WTC11 (cell line): Measurements from ENCODE around the gene NDUFAF2. TPM values are rescaled to one million over a fixed set of nuclear protein-coding genes. Genes with fewer than 3 reads are reported as not detected.

ENCODE experiments used
- ATAC-seq: fragments of 200-7000 bp; cut with Tn5 transposase; 2 replicates; pipeline ENCODE4 v1.10.0; 2021; ENCODE audit warnings: mild to moderate bottlenecking, moderate library complexity
- CTCF ChIA-PET: fragments of 300-600 bp; sonication (Branson Sonifier 250); formaldehyde crosslinking; loops from one replicate; lab custom pipeline; 2021; ENCODE audit warnings: antibody characterized with exemption; lab: Charles Lee
- POLR2A ChIA-PET: fragments of 350-600 bp; sonication (Branson Sonifier 250); formaldehyde crosslinking; loops from one replicate; lab custom pipeline; 2021; ENCODE audit warnings: antibody characterized with exemption; lab: Charles Lee
- DNase-seq: peaks from one replicate; pipeline ENCODE4 v3.0.0; 2021; ENCODE audit warnings: low spot score
- H3K27ac Mint-ChIP-seq: 2 replicates; pipeline ENCODE4 v1.8.0; 2021; ENCODE audit warnings: mixed read lengths
- H3K27me3 Mint-ChIP-seq: 2 replicates; pipeline ENCODE4 v1.8.0; 2021; ENCODE audit warnings: low read depth, mild to moderate bottlenecking, moderate library complexity, mixed read lengths
- H3K36me3 Mint-ChIP-seq: 2 replicates; pipeline ENCODE4 v1.8.0; 2021; ENCODE audit warnings: mixed read lengths
- H3K4me1 Mint-ChIP-seq: 2 replicates; pipeline ENCODE4 v1.8.0; 2022; ENCODE audit warnings: mixed read lengths
- H3K4me3 Mint-ChIP-seq: 2 replicates; pipeline ENCODE4 v1.8.0; 2021; ENCODE audit warnings: mild to moderate bottlenecking, moderate library complexity, mixed read lengths
- H3K9me3 Mint-ChIP-seq: 2 replicates; pipeline ENCODE4 v1.8.0; 2021; ENCODE audit warnings: mixed read lengths
- CREM ChIP-seq: sonication (generic); formaldehyde crosslinking; IDR thresholded peaks from 2 replicates; pipeline ENCODE4 v1.8.1; 2022; ENCODE audit warnings: mild to moderate bottlenecking, missing genetic modification reagents, moderate library complexity
- ELF4 ChIP-seq: sonication (generic); formaldehyde crosslinking; IDR thresholded peaks from 2 replicates; pipeline ENCODE4 v1.8.1; 2022; ENCODE audit warnings: low read depth, mild to moderate bottlenecking, moderate library complexity, missing genetic modification reagents
- ESRRA ChIP-seq: sonication (generic); formaldehyde crosslinking; IDR thresholded peaks from 2 replicates; pipeline ENCODE4 v1.8.1; 2022; ENCODE audit warnings: mild to moderate bottlenecking, missing genetic modification reagents, borderline replicate concordance
- GTF2I ChIP-seq: fragments of 250-450 bp; sonication (Bioruptor Pico); conservative IDR thresholded peaks from 2 replicates; pipeline ENCODE4 v1.4.0; 2021; ENCODE audit warnings: mild to moderate bottlenecking
- HMGA2 ChIP-seq: fragments of 250-450 bp; sonication (Bioruptor Pico); IDR thresholded peaks from 2 replicates; pipeline ENCODE4 v1.4.0; 2021; ENCODE audit warnings: mild to moderate bottlenecking, moderate library complexity
- NFATC4 ChIP-seq: fragments of 250-450 bp; sonication (Bioruptor Pico); IDR thresholded peaks from 2 replicates; pipeline ENCODE4 v1.9.0; 2021; ENCODE audit warnings: mild to moderate bottlenecking
- NFE2L1 ChIP-seq: sonication (generic); formaldehyde crosslinking; IDR thresholded peaks from 2 replicates; pipeline ENCODE4 v1.8.1; 2023; ENCODE audit warnings: missing genetic modification reagents
- NFYB ChIP-seq: sonication (generic); formaldehyde crosslinking; conservative IDR thresholded peaks from 2 replicates; pipeline ENCODE4 v1.8.0; 2022; ENCODE audit warnings: low read depth, missing genetic modification reagents
- NR1H2 ChIP-seq: sonication (generic); formaldehyde crosslinking; IDR thresholded peaks from 2 replicates; pipeline ENCODE4 v1.9.0; 2021; ENCODE audit warnings: mild to moderate bottlenecking, moderate library complexity, missing genetic modification reagents
- PRRX2 ChIP-seq: fragments of 250-450 bp; sonication (Bioruptor Pico); IDR thresholded peaks from 2 replicates; pipeline ENCODE4 v1.8.0; 2021; ENCODE audit warnings: mild to moderate bottlenecking
- RELA ChIP-seq: sonication (generic); formaldehyde crosslinking; IDR thresholded peaks from 2 replicates; pipeline ENCODE4 v1.8.1; 2022; ENCODE audit warnings: missing genetic modification reagents, mild to moderate bottlenecking, borderline replicate concordance
- RORB ChIP-seq: fragments of 250-450 bp; sonication (Bioruptor Pico); IDR thresholded peaks from 2 replicates; pipeline ENCODE4 v1.9.0; 2021; ENCODE audit warnings: mild to moderate bottlenecking
- TCF7 ChIP-seq: sonication (generic); formaldehyde crosslinking; IDR thresholded peaks from 2 replicates; pipeline ENCODE4 v1.8.0; 2022; ENCODE audit warnings: mild to moderate bottlenecking, low read depth, missing genetic modification reagents, moderate library complexity
- TEAD1 ChIP-seq: sonication (generic); formaldehyde crosslinking; IDR thresholded peaks from 2 replicates; pipeline ENCODE4 v1.8.0; 2022; ENCODE audit warnings: mild to moderate bottlenecking, missing genetic modification reagents
- ZBTB21 ChIP-seq: sonication (generic); formaldehyde crosslinking; IDR thresholded peaks from 2 replicates; pipeline ENCODE4 v1.8.1; 2023; ENCODE audit warnings: mild to moderate bottlenecking, missing genetic modification reagents, borderline replicate concordance
- ZNF121 ChIP-seq: sonication (generic); formaldehyde crosslinking; IDR thresholded peaks from 2 replicates; pipeline ENCODE4 v1.8.0; 2023; ENCODE audit warnings: missing genetic modification reagents
- ZNF219 ChIP-seq: sonication (generic); formaldehyde crosslinking; IDR thresholded peaks from 2 replicates; pipeline ENCODE4 v1.8.0; 2023; ENCODE audit warnings: missing genetic modification reagents, mild to moderate bottlenecking, borderline replicate concordance
- total RNA-seq: library from RNA; stranded (reverse); gene quantifications from 3 replicates; pipeline ENCODE4 v1.2.3, GENCODE V29; 2021
- TF ChIP-seq, protein P1 (sequence below): sonication (generic); formaldehyde crosslinking; conservative IDR thresholded peaks from 2 replicates; pipeline ENCODE4 v1.8.1; 2022; ENCODE audit warnings: mild to moderate bottlenecking, missing genetic modification reagents
- TF ChIP-seq, protein P2 (sequence below): fragments of 200-600 bp; IDR thresholded peaks from 2 replicates; pipeline ENCODE4 v1.8.0; 2022; ENCODE audit warnings: antibody characterized with exemption
- TF ChIP-seq, protein P3 (sequence below): sonication (generic); formaldehyde crosslinking; IDR thresholded peaks from 2 replicates; pipeline ENCODE4 v1.8.0; 2022; ENCODE audit warnings: mild to moderate bottlenecking, missing genetic modification reagents
- TF ChIP-seq, protein P4 (sequence below): sonication (generic); formaldehyde crosslinking; IDR thresholded peaks from 2 replicates; pipeline ENCODE4 v1.8.1; 2023; ENCODE audit warnings: mild to moderate bottlenecking, missing genetic modification reagents
- TF ChIP-seq, protein P5 (sequence below): sonication (generic); formaldehyde crosslinking; IDR thresholded peaks from 2 replicates; pipeline ENCODE4 v1.8.1; 2022; ENCODE audit warnings: low read depth, mild to moderate bottlenecking, moderate library complexity, missing genetic modification reagents, borderline replicate concordance
- TF ChIP-seq, protein P6 (sequence below): sonication (generic); formaldehyde crosslinking; IDR thresholded peaks from 2 replicates; pipeline ENCODE4 v1.8.1; 2023; ENCODE audit warnings: mild to moderate bottlenecking, missing genetic modification reagents
- TF ChIP-seq, protein P7 (sequence below): sonication (generic); formaldehyde crosslinking; IDR thresholded peaks from 2 replicates; pipeline ENCODE4 v1.8.1; 2023; ENCODE audit warnings: mild to moderate bottlenecking, moderate library complexity, missing genetic modification reagents
- TF ChIP-seq, protein P8 (sequence below): sonication (generic); formaldehyde crosslinking; IDR thresholded peaks from 2 replicates; pipeline ENCODE4 v1.8.0; 2022; ENCODE audit warnings: mild to moderate bottlenecking, missing genetic modification reagents

Gene NDUFAF2
- total RNA-seq, 1 experiment from 2014 or later: 42.0 TPM

DNA sequence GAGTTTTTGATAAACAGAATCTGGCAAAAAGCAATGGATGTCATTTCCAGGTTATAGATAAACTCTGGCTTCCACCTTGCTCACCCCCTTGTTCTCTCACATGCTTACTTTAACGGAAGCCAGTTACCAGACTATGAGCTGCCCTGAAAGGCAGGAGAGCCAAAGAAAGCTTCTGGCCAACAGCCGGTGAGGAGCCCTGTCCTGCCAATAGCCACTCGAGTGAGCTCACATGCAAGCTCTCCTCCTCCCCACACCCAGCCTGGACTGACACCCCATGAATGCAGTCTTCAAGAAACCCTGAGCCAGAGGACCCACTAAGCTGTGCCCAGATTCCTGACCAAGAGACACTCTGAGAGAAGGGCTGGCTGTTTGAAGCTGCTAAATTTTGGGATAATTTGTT, 231.6 kb downstream of the NDUFAF2 start:
- H3K4me1 Mint-ChIP-seq: no peaks in the 10 kb centered on the region
- CTCF ChIA-PET: no interaction called here
- TF ChIP-seq, protein P1, sequence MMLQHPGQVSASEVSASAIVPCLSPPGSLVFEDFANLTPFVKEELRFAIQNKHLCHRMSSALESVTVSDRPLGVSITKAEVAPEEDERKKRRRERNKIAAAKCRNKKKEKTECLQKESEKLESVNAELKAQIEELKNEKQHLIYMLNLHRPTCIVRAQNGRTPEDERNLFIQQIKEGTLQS (CRISPR knock-in tag): no peak
- TF ChIP-seq NFE2L1 (CRISPR knock-in tag) (no peak), NFYB (CRISPR knock-in tag) (no peak), ZBTB21 (CRISPR knock-in tag) (no peak), GTF2I (CRISPR knock-in tag) (no peak), ELF4 (CRISPR knock-in tag) (no peak), RORB (CRISPR knock-in tag) (no peak), CREM (CRISPR knock-in tag) (no peak), NR1H2 (CRISPR knock-in tag) (no peak)
- TF ChIP-seq, protein P2, sequence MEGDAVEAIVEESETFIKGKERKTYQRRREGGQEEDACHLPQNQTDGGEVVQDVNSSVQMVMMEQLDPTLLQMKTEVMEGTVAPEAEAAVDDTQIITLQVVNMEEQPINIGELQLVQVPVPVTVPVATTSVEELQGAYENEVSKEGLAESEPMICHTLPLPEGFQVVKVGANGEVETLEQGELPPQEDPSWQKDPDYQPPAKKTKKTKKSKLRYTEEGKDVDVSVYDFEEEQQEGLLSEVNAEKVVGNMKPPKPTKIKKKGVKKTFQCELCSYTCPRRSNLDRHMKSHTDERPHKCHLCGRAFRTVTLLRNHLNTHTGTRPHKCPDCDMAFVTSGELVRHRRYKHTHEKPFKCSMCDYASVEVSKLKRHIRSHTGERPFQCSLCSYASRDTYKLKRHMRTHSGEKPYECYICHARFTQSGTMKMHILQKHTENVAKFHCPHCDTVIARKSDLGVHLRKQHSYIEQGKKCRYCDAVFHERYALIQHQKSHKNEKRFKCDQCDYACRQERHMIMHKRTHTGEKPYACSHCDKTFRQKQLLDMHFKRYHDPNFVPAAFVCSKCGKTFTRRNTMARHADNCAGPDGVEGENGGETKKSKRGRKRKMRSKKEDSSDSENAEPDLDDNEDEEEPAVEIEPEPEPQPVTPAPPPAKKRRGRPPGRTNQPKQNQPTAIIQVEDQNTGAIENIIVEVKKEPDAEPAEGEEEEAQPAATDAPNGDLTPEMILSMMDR: no peak
- TF ChIP-seq, protein P3, sequence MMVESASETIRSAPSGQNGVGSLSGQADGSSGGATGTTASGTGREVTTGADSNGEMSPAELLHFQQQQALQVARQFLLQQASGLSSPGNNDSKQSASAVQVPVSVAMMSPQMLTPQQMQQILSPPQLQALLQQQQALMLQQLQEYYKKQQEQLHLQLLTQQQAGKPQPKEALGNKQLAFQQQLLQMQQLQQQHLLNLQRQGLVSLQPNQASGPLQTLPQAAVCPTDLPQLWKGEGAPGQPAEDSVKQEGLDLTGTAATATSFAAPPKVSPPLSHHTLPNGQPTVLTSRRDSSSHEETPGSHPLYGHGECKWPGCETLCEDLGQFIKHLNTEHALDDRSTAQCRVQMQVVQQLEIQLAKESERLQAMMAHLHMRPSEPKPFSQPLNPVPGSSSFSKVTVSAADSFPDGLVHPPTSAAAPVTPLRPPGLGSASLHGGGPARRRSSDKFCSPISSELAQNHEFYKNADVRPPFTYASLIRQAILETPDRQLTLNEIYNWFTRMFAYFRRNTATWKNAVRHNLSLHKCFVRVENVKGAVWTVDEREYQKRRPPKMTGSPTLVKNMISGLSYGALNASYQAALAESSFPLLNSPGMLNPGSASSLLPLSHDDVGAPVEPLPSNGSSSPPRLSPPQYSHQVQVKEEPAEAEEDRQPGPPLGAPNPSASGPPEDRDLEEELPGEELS (CRISPR knock-in tag): no peak
- TF ChIP-seq, all 79 proteins: peak for 0
- Mint-ChIP-seq H3K27ac (no peak overlapping the region), H3K4me3 (no peak overlapping the region), H3K9me3 (no peaks in the 10 kb centered on the region), H3K36me3 (no peaks in the 10 kb centered on the region), H3K27me3 (no peaks in the 10 kb centered on the region)
- POLR2A ChIA-PET: interaction anchor here (0.6 kb wide), 1 partner anchor 208 kb away, joined by 3 read pairs; no protein-coding TSS in a partner anchor
- DNase-seq (no peak), ATAC-seq (no peak)

DNA sequence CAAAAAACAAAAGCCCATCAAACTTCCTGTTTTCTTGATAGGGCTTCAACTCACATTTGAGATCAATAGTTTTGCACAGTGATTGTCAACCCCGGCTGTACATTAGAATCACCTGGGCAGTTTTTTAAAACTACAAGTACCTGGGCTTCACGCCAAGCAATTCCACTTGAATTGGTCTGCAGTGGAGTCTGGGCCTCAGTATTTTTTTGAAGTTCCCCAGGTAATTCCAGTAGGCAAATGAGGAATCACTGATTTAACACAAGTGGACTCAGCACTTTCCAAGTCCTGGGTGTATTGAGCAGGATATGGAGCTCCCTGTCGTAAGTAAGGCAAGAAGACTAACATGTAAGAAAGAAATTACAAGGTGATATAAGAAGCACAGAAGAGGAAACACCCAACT, 232.1 kb downstream of the NDUFAF2 start:
- H3K36me3 Mint-ChIP-seq: no peaks in the 10 kb centered on the region
- H3K27ac Mint-ChIP-seq: no peak overlapping the region
- no peaks in the 10 kb centered on the region for H3K4me1 Mint-ChIP-seq
- no peaks in the 10 kb centered on the region for H3K27me3 Mint-ChIP-seq
- CTCF ChIA-PET: no interaction called here
- ATAC-seq: no peak
- H3K9me3 Mint-ChIP-seq: no peaks in the 10 kb centered on the region
- H3K4me3 Mint-ChIP-seq: no peak overlapping the region
- POLR2A ChIA-PET: no interaction called here
- no peak for DNase-seq
- TF ChIP-seq, protein P4, sequence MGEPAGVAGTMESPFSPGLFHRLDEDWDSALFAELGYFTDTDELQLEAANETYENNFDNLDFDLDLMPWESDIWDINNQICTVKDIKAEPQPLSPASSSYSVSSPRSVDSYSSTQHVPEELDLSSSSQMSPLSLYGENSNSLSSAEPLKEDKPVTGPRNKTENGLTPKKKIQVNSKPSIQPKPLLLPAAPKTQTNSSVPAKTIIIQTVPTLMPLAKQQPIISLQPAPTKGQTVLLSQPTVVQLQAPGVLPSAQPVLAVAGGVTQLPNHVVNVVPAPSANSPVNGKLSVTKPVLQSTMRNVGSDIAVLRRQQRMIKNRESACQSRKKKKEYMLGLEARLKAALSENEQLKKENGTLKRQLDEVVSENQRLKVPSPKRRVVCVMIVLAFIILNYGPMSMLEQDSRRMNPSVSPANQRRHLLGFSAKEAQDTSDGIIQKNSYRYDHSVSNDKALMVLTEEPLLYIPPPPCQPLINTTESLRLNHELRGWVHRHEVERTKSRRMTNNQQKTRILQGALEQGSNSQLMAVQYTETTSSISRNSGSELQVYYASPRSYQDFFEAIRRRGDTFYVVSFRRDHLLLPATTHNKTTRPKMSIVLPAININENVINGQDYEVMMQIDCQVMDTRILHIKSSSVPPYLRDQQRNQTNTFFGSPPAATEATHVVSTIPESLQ: no peak
- TF ChIP-seq ZNF121 (CRISPR knock-in tag) (no peak), TCF7 (CRISPR knock-in tag) (no peak), ZNF219 (no peak), HMGA2 (CRISPR knock-in tag) (no peak), RELA (CRISPR knock-in tag) (no peak), TEAD1 (CRISPR knock-in tag) (no peak), NFATC4 (CRISPR knock-in tag) (no peak), ESRRA (CRISPR knock-in tag) (no peak), PRRX2 (CRISPR knock-in tag) (no peak), CREM (CRISPR knock-in tag) (no peak)
- TF ChIP-seq, protein P5, sequence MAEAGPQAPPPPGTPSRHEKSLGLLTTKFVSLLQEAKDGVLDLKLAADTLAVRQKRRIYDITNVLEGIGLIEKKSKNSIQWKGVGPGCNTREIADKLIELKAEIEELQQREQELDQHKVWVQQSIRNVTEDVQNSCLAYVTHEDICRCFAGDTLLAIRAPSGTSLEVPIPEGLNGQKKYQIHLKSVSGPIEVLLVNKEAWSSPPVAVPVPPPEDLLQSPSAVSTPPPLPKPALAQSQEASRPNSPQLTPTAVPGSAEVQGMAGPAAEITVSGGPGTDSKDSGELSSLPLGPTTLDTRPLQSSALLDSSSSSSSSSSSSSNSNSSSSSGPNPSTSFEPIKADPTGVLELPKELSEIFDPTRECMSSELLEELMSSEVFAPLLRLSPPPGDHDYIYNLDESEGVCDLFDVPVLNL (CRISPR knock-in tag): no peak
- TF ChIP-seq, protein P6, sequence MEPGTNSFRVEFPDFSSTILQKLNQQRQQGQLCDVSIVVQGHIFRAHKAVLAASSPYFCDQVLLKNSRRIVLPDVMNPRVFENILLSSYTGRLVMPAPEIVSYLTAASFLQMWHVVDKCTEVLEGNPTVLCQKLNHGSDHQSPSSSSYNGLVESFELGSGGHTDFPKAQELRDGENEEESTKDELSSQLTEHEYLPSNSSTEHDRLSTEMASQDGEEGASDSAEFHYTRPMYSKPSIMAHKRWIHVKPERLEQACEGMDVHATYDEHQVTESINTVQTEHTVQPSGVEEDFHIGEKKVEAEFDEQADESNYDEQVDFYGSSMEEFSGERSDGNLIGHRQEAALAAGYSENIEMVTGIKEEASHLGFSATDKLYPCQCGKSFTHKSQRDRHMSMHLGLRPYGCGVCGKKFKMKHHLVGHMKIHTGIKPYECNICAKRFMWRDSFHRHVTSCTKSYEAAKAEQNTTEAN (CRISPR knock-in tag): no peak
- TF ChIP-seq, protein P7, sequence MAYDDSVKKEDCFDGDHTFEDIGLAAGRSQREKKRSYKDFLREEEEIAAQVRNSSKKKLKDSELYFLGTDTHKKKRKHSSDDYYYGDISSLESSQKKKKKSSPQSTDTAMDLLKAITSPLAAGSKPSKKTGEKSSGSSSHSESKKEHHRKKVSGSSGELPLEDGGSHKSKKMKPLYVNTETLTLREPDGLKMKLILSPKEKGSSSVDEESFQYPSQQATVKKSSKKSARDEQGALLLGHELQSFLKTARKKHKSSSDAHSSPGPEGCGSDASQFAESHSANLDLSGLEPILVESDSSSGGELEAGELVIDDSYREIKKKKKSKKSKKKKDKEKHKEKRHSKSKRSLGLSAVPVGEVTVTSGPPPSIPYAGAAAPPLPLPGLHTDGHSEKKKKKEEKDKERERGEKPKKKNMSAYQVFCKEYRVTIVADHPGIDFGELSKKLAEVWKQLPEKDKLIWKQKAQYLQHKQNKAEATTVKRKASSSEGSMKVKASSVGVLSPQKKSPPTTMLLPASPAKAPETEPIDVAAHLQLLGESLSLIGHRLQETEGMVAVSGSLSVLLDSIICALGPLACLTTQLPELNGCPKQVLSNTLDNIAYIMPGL (CRISPR knock-in tag): no peak
- TF ChIP-seq, protein P1 (CRISPR knock-in tag): no peak
- TF ChIP-seq, protein P8, sequence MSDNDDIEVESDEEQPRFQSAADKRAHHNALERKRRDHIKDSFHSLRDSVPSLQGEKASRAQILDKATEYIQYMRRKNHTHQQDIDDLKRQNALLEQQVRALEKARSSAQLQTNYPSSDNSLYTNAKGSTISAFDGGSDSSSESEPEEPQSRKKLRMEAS (CRISPR knock-in tag): no peak
